ENCODE results near the gene KRT33B. TPM values are rescaled to one million over a fixed set of nuclear protein-coding genes. Genes with fewer than 3 reads are reported as not detected.

Gene KRT33B
- total RNA-seq (not detected in 2 replicates), polyA plus RNA-seq (not detected in 2 replicates), polyA minus RNA-seq (ENCODE audit: low replicate concordance) (not detected in 2 replicates)
- not detected in 2 replicates for polyA plus RNA-seq (2012)

- Histone ChIP-seq H3K9ac (ENCODE audit: insufficient read depth, low read length) (no peak within 1 kb of the TSS), H3K4me3 (replicated peaks in 1 of 4; ENCODE audit: control extremely low read depth in 1 of 4, insufficient read depth in 1 of 4, low read depth in 3 of 4, low read length in 4 of 4) (no peak within 1 kb of the TSS), H3K27me3 (ENCODE audit: control insufficient read depth, insufficient read depth, low read length) (peaks cover 2% of the 10 kb centered on the region), H3K79me2 (ENCODE audit: control insufficient read depth, insufficient read depth, low read length) (no peaks in the 10 kb centered on the region), H3K4me1 (ENCODE audit: control insufficient read depth, extremely low read depth, insufficient read depth, low read length) (peaks cover 2% of the 10 kb centered on the region), H3K36me3 (ENCODE audit: control insufficient read depth, insufficient read depth, low read length) (no peaks in the 10 kb centered on the region), H3K27ac (ENCODE audit: insufficient read depth, low read length) (no peak within 1 kb of the TSS), H2AFZ (ENCODE audit: low read length) (no peak within 1 kb of the TSS), H3K9me3 (ENCODE audit: control insufficient read depth, insufficient read depth, low read depth, low read length) (no peaks in the 10 kb centered on the region), H4K20me1 (ENCODE audit: control insufficient read depth, extremely low read depth, insufficient read depth, low read length) (no peaks in the 10 kb centered on the region), H3K4me2 (ENCODE audit: extremely low read depth, insufficient read depth, low read length) (no peak within 1 kb of the TSS)
- no peak for DNase-seq (ENCODE audit: low read depth in 2 of 2)
- no peak for TF ChIP-seq EZH2 (IDR thresholded peaks at IDR 0.05; ENCODE audit: low read length, missing control alignments)
- TF ChIP-seq CTCF (conservative IDR thresholded peaks at IDR 0.05 in 1 of 2, IDR thresholded peaks at IDR 0.05 in 1 of 2; ENCODE audit: low read depth in 1 of 2, low read length in 2 of 2) = no peak
These were observed at the start of gene KRT33B for GRCh38 chr17:41369713-41370112. Gene KRT33B (minus strand): TSS chr17:41369813. CDS start chr17:41369750, 63 bp downstream.

GRCh38 chr17:41418116-41418860 lies 48.7 kb upstream of the KRT33B start:
- Histone ChIP-seq H2AFZ (ENCODE audit: low read length) (no peak overlapping the region), H3K4me3 (replicated peaks in 1 of 4; ENCODE audit: control extremely low read depth in 1 of 4, insufficient read depth in 1 of 4, low read depth in 3 of 4, low read length in 4 of 4) (no peak overlapping the region), H3K9me3 (ENCODE audit: control insufficient read depth, insufficient read depth, low read depth, low read length) (no peaks in the 10 kb centered on the region), H3K27me3 (ENCODE audit: control insufficient read depth, insufficient read depth, low read length) (peaks cover 2% of the 10 kb centered on the region), H3K4me1 (ENCODE audit: control insufficient read depth, extremely low read depth, insufficient read depth, low read length) (peaks cover 7% of the 10 kb centered on the region), H4K20me1 (ENCODE audit: control insufficient read depth, extremely low read depth, insufficient read depth, low read length) (no peaks in the 10 kb centered on the region), H3K4me2 (ENCODE audit: extremely low read depth, insufficient read depth, low read length) (no peak overlapping the region), H3K79me2 (ENCODE audit: control insufficient read depth, insufficient read depth, low read length) (no peaks in the 10 kb centered on the region), H3K27ac (ENCODE audit: insufficient read depth, low read length) (no peak overlapping the region), H3K36me3 (ENCODE audit: control insufficient read depth, insufficient read depth, low read length) (no peaks in the 10 kb centered on the region), H3K9ac (ENCODE audit: insufficient read depth, low read length) (no peak overlapping the region)
- TF ChIP-seq EZH2 (IDR thresholded peaks at IDR 0.05; ENCODE audit: low read length, missing control alignments) (no peak), CTCF (conservative IDR thresholded peaks at IDR 0.05 in 1 of 2, IDR thresholded peaks at IDR 0.05 in 1 of 2; ENCODE audit: low read depth in 1 of 2, low read length in 2 of 2) (no peak)
- DNase-seq (ENCODE audit: low read depth in 2 of 2) = no peak

GRCh38 chr17:41417576-41418015 lies 48.0 kb upstream of the KRT33B start:
- no peak for TF ChIP-seq EZH2 (IDR thresholded peaks at IDR 0.05; ENCODE audit: low read length, missing control alignments)
- TF ChIP-seq CTCF (conservative IDR thresholded peaks at IDR 0.05 in 1 of 2, IDR thresholded peaks at IDR 0.05 in 1 of 2; ENCODE audit: low read depth in 1 of 2, low read length in 2 of 2) = peak in 1 of 2 donors; percentile 12
- Histone ChIP-seq H3K4me3 (replicated peaks in 1 of 4; ENCODE audit: control extremely low read depth in 1 of 4, insufficient read depth in 1 of 4, low read depth in 3 of 4, low read length in 4 of 4) (no peak overlapping the region), H3K4me1 (ENCODE audit: control insufficient read depth, extremely low read depth, insufficient read depth, low read length) (peaks cover 7% of the 10 kb centered on the region), H2AFZ (ENCODE audit: low read length) (no peak overlapping the region), H3K27me3 (ENCODE audit: control insufficient read depth, insufficient read depth, low read length) (no peaks in the 10 kb centered on the region), H3K4me2 (ENCODE audit: extremely low read depth, insufficient read depth, low read length) (no peak overlapping the region), H4K20me1 (ENCODE audit: control insufficient read depth, extremely low read depth, insufficient read depth, low read length) (no peaks in the 10 kb centered on the region), H3K79me2 (ENCODE audit: control insufficient read depth, insufficient read depth, low read length) (no peaks in the 10 kb centered on the region), H3K27ac (ENCODE audit: insufficient read depth, low read length) (no peak overlapping the region), H3K9ac (ENCODE audit: insufficient read depth, low read length) (no peak overlapping the region), H3K36me3 (ENCODE audit: control insufficient read depth, insufficient read depth, low read length) (no peaks in the 10 kb centered on the region), H3K9me3 (ENCODE audit: control insufficient read depth, insufficient read depth, low read depth, low read length) (no peaks in the 10 kb centered on the region)
- no peak for DNase-seq (ENCODE audit: low read depth in 2 of 2)
